ENCODE data around the gene SIX3.

SIX3 gene

DNA sequence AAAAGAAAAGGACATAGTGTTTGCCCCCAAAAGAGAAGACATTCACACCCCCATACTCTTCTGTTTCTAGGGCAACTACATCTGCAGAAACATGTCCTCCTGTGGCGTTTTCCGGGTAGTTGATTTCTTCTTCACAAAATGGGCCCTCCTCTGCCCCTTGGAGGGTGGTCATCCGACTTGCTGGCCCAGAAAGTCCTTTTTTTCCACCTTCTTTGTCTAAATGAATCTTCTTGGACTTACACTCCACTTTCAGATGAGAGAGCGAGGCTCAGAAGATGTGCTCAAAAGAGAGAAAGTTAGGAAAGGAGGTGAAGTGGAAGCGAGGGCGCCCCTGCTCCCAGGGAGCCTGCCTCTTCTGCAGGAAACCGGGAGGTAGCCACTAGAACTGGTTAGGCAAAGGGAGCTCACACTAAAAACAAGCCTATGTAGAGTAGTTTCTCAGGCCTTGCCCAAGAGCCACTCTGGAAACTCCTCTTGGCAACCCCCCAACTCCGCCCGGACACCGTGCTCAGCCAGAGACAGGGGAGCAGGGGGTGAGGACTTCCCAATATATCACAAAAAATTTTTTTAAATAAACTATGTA, 10.2 kb upstream of the SIX3 start:
- DNase-seq (ENCODE audit: low read depth in 2 of 2), result no peak

DNA sequence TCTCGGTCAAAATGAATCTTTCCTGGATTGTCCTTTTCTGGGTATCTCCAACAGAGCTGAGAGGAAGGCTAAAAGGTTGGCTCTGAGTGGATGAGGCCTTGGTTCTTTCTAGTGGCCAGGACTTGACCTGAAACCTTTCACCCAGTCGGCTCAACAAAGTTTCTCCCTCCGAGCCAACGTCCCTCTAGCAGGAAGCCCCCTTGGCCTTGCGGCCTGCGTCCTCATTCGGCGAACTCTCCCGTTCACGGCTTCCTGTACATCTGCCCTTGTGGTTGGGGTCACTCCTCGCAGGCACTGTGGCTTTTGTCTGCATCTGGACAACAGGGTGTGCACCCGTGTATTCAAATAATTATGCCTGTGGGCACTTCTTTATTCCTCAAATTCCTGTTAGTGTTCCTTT, 9.4 kb upstream of the SIX3 start:
- DNase-seq (ENCODE audit: low read depth in 2 of 2), result no peak

- DNase-seq (ENCODE audit: low read depth in 2 of 2), result no peak
These were observed 8.7 kb upstream of the SIX3 start for GRCh38 chr2:44932564-44933392.

DNA sequence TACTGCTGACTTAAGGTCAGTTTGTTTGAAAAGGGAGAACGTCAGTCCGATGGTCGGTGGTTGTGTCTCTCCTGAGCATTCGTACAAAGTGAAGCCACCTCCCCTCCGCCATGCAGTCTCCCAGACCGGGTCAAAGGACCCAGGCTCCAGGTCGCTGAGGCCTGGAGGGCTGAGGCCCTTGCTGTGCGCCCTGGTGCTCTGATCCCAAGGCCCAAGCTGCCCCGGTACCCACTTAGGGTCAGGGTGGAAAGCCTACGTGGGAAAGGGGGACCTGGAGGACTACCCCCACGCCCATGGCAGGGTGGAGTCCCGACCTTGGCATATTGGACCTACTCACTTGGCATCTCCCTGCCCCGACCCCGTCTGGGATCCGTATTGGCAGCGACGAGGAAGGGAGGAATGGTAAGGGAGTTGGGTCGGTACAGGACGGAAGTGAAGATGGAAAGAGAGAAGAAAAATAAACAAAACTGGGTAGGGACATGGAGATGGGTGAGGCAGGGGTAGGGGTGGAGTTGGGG, 8.0 kb upstream of the SIX3 start:
- DNase-seq (ENCODE audit: low read depth in 2 of 2), result no peak

- no peak for DNase-seq (ENCODE audit: low read depth in 2 of 2)
These were observed 7.2 kb upstream of the SIX3 start for GRCh38 chr2:44934038-44934982.

DNA sequence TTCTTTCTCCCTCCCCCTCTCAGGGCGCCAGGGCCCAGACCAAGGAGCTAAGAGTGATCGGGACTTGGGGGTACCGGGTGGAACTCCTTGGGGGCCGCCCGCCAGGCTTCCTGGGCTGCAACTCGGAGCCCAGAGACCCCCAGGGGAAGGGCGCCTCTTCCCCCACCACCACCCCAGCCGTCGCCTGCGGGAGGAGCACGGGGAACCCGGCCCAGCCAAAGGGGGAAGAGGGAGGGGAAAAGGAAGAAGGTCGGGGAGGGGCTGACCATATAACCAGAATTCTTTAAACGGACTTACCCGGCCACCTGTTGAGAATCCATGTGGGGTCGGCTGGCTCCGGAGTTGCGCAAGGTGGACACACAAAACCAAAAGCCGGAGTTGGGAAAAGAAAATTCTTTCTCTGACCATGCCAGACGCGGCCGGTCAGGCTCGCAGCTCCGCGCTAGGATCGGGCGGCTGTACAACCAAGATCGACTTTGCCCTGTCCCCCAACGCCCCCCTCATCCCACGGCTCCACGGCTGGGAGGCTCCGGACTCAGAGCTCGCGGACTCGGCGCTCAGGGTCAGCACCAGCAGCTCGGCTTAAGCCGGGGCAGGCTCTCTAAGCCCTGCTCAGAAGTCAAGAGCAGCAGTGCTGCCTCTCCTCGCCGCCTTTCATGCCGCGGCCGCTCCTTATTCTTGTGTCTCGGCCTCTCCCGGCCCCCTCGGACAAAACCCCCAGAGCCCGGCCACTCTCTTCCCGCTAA, 6.3 kb upstream of the SIX3 start:
- DNase-seq (ENCODE audit: low read depth in 2 of 2), result no peak

DNA sequence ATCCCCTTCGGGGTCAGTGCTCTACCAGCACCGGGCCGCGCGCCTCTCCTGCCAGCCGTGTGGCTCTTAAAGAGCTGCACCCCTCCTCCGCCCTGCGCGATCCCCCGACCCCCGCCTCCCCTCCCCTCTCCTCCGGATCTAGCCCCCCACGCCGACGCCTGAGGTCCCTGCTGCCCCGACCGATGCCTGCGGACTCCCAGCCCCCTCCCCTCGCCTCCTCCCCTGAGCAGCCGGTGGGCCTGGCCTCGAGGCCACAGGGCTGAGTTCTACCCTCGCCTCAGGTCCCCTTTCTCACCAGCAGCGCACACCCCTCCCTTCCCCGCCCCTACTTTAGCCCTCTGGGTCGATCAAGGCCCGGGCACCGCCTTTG, 5.8 kb upstream of the SIX3 start:
- DNase-seq (ENCODE audit: low read depth in 2 of 2), result no peak

DNA sequence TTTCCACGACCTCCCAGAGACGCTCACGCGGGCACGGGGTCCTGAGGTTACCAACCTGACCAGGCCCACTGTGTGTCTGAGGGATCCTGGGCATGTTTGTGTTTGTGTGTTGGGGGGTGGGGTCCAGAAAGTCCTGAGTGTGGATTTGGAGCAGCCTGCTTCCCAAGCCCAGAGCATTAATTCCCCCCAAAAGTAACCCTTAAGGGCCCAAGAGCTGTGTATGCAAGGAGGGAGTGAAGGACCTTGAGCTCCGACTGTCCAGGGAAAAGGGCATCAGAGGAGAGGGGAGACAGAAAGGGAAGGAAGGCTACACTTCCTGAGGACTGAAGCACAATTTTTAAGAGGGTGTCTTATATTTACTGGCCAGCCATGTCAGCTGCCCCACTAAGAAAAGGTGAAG, 5.2 kb upstream of the SIX3 start:
- no peak for DNase-seq (ENCODE audit: low read depth in 2 of 2)

GRCh38 chr2:44936715-44937687, 4.5 kb upstream of the SIX3 start:
- DNase-seq (ENCODE audit: low read depth in 2 of 2), result no peak

DNA sequence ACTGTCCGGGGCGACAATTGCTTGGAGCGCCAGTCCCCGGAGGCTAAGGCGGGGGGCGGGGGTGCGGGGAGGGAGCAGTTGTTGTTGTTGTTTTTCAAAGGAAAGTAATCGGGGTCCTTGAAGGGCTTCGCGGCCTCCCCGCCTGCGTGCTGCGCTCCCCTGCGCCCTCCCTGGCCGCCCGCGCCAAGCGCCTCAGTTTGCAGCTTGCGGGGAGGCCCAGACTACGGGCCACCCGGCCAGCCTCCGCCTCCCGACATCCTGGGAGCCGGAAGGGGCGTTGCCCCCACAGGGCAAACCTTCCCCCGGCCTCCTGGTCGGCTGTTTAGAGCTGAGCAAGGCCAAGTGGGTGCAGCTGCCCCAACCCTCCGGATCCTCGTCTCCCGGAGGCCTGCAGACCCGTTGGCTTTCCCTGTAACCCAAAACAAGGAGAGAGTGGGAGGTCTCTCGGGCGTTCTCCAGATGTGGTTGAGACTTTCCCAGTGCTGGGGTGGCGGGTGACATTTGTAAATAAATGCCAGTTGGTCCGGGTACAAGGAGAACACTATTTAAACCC, 3.7 kb upstream of the SIX3 start:
- no peak for DNase-seq (ENCODE audit: low read depth in 2 of 2)

DNA sequence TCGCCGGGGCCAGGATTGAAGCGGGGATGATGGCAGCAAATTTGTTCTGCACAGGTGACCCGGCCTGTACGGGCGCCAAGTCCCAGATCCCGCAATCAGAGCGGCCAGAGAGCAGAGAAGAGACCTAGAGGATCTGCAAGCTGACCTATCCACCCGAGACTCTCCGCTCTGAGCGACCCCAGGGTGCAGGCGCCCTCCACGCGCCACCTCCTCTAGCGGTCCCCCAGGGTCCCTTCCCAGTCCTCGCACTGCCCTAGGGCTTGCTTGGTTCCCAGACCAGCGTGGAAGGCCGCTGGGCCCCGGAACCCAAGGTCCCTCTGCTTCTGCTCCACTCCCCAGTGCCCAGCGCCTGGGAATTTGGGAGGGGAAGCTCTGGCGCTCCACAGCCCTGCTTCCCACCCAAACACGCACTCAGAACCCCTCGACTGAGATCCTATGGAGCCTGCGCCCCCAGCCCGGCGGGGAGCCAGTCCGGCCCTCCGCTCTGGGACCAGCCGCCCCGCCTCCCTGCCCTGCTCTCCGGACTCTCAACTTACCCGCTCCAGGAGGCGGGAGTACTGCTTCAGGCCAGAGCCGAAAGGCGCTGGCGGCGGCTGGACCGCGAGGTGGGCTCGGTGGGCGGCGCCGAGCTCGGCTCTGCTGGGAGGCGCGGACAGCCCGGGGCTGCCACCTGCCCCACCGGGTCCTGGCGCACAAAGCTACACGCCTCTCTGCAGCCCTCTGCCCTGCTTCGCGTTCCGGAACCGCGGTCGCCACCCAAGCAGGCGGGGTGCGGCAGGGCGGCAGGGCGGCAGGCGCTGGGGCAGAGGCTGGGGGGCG, 3.0 kb upstream of the SIX3 start:
- DNase-seq (ENCODE audit: low read depth in 2 of 2), result no peak

DNA sequence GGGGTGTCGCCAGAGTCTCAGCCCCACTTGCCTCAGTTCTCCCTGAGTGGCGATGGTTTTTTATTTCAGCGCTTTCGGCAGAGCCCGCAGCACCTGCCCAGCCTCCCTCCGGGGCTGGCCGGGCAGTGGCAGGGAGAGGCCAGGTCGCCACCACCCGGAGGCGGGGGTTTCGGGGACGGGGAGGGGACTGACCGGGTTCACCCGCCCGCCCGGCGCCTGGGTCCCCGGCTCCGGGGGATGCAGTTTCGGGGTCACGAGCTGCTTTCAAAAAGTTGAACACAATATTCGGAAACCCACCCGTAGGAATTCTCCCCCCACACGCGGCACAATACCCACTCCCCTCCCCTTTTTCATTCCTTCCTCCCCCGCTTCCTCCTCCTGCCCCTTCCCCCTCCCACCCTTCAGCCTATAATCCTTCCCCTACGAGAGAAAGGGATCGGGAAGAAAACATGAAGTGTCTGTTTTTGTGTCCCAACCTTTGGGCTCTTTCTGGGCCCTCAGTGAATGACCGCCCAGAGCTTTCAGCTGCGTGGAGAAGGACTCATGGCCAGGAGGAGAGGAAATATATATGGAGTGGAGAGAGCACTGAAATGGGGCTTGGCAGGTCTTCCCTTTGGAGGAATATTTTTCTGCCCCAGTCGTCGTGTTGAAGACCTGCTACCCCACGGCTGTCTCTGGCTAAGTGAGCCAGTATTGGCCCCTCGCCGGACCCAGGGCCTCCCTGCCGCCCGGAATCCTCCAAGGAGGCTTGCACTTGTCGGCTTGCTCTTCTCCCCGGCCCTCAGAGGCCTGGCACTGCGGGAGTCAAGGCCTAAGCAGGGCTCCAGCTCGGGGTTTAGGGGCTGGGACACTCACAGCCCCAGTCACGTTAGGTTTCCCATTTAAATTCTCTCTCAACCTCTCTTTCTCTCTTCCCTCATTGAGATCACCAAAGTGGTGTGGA, 2.1 kb upstream of the SIX3 start:
- no peak for DNase-seq (ENCODE audit: low read depth in 2 of 2)

GRCh38 chr2:44940049-44940494, 1.4 kb upstream of the SIX3 start:
- DNase-seq (ENCODE audit: low read depth in 2 of 2), result no peak

DNA sequence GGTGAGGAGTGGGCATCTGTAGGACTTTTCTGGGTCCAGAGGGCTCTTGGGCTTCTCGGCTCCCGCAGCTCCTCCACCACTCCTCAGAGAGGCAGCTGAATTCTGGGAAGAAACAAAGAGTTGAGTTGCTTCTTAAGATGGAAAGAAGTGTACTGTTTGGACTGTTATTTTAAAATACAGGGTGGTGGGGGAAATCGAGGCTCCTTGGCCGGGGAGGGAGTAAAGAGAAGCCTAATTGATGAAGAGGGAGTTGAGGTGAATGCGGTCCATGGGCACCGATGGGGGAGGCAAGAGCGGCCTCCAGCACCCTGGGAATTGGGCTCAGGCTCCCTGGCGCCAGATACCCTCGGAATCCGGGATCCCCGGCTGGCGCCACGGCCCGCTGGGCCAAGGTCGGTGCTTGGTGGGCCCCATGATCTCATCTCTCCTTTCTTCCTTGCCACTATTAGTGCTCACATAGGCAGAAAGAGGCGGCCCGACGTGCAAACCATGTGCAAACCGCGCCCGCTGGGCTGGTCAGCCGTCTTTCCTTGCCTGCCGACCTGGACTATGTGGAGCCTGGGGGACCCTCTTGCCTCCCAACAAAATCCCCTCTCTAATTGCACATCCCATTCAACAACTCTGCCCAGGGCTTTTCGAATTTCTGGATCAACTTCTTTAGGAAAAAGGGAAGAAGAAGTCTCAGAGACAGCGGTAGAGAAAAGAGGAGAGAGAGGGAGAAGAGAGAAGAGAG, 604 bp upstream of the SIX3 start:
- DNase-seq (ENCODE audit: low read depth in 2 of 2), result no peak

GRCh38 chr2:44942304-44943030, 965 bp downstream of the SIX3 start:
- DNase-seq (ENCODE audit: low read depth in 2 of 2), result no peak

- DNase-seq (ENCODE audit: low read depth in 2 of 2), result no peak
These were observed 1.7 kb downstream of the SIX3 start for GRCh38 chr2:44943031-44943692.
